Measurements from ENCODE around the gene MEIS2.

The MEIS2 gene

GRCh38 chr15:36884518-36884875, 215.9 kb downstream of the MEIS2 start:
- peaks cover 30% of the 10 kb centered on the region for H3K27me3 ChIP-seq (ENCODE audit: low read depth, low read length)

DNA sequence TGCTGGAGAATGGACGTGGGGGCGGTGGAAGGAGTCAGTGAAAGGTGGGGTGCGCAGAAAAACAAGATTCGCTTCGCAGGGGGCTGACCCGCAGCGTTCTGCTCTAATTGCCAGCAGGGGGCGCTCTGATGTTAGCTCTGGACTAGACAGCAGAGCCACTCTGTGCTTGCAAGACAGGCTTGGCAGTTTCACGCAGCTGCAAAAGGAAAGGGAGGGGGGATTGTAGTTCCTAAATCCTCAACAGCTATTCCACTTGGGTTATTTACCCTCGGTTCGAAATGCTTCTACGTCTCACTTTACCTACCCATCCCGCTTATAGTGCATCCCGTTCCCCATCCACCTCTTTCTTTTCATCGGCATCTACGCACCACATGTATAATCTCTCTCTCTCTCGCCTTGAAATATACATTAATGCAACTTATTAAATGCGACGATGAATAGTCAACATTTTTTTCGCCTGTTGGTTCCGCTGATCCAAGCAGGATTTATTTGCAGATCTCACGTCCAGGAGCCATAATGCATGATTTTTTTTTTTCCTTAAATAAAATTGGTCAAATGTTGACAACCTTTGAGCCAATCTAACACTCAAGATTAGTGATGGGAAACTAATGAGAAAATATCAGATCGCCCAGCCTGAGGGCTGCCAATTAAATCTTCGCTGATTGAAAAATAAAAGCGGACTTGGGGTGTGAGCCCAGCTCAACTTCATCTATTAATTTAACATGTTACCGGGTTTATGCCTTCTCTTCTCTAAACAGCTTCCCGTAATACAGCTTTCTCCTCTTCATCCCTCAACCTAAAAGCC, 216.4 kb downstream of the MEIS2 start:
- Histone ChIP-seq H3K4me1 (ENCODE audit: low read length) (peaks cover 5% of the 10 kb centered on the region; the same call in 1 of the 2 replicates), H3K36me3 (replicated peaks; ENCODE audit: low read depth, low read length) (no peaks in the 10 kb centered on the region), H3K79me2 (ENCODE audit: low read length) (no peaks in the 10 kb centered on the region), H3K4me3 (ENCODE audit: low read length) (no peak overlapping the region), H3K9me3 (ENCODE audit: insufficient read depth, low read length) (no peaks in the 10 kb centered on the region), H3K4me2 (ENCODE audit: low read length) (peak overlapping the region; percentile 21; the same call in 1 of the 2 replicates), H3K27ac (ENCODE audit: low read length) (no peak overlapping the region), H2AFZ (ENCODE audit: low read depth, low read length) (no peak overlapping the region), H3K27me3 (ENCODE audit: low read depth, low read length) (peaks cover 30% of the 10 kb centered on the region), H4K20me1 (ENCODE audit: insufficient read depth, low read length) (no peaks in the 10 kb centered on the region), H3K9ac (ENCODE audit: low read length) (no peak overlapping the region)
- TF ChIP-seq, protein P1, sequence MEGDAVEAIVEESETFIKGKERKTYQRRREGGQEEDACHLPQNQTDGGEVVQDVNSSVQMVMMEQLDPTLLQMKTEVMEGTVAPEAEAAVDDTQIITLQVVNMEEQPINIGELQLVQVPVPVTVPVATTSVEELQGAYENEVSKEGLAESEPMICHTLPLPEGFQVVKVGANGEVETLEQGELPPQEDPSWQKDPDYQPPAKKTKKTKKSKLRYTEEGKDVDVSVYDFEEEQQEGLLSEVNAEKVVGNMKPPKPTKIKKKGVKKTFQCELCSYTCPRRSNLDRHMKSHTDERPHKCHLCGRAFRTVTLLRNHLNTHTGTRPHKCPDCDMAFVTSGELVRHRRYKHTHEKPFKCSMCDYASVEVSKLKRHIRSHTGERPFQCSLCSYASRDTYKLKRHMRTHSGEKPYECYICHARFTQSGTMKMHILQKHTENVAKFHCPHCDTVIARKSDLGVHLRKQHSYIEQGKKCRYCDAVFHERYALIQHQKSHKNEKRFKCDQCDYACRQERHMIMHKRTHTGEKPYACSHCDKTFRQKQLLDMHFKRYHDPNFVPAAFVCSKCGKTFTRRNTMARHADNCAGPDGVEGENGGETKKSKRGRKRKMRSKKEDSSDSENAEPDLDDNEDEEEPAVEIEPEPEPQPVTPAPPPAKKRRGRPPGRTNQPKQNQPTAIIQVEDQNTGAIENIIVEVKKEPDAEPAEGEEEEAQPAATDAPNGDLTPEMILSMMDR (IDR thresholded peaks at IDR 0.05; ENCODE audit: low read depth, low read length), result peak; percentile 86
- TF ChIP-seq EZH2phosphoT487 (IDR thresholded peaks at IDR 0.05; ENCODE audit: low read depth), result no peak

More at GRCh38 chr15:36884518-36884875, 215.9 kb downstream of the MEIS2 start:
- no peak for TF ChIP-seq EZH2phosphoT487 (IDR thresholded peaks at IDR 0.05; ENCODE audit: low read depth)
- TF ChIP-seq, protein P1 (IDR thresholded peaks at IDR 0.05; ENCODE audit: low read depth, low read length), result no peak
- no peak overlapping the region for H3K9ac ChIP-seq (ENCODE audit: low read length)
- no peak overlapping the region for H3K4me3 ChIP-seq (ENCODE audit: low read length)
- H3K79me2 ChIP-seq (ENCODE audit: low read length), result no peaks in the 10 kb centered on the region
- no peaks in the 10 kb centered on the region for H3K36me3 ChIP-seq (replicated peaks; ENCODE audit: low read depth, low read length)
- no peak overlapping the region for H3K4me2 ChIP-seq (ENCODE audit: low read length)
- no peak overlapping the region for H2AFZ ChIP-seq (ENCODE audit: low read depth, low read length)
- H3K27ac ChIP-seq (ENCODE audit: low read length), result no peak overlapping the region
- H4K20me1 ChIP-seq (ENCODE audit: insufficient read depth, low read length), result no peaks in the 10 kb centered on the region
- H3K9me3 ChIP-seq (ENCODE audit: insufficient read depth, low read length), result no peaks in the 10 kb centered on the region
- H3K4me1 ChIP-seq (ENCODE audit: low read length), result peaks cover 5% of the 10 kb centered on the region; the same call in 1 of the 2 replicates

DNA sequence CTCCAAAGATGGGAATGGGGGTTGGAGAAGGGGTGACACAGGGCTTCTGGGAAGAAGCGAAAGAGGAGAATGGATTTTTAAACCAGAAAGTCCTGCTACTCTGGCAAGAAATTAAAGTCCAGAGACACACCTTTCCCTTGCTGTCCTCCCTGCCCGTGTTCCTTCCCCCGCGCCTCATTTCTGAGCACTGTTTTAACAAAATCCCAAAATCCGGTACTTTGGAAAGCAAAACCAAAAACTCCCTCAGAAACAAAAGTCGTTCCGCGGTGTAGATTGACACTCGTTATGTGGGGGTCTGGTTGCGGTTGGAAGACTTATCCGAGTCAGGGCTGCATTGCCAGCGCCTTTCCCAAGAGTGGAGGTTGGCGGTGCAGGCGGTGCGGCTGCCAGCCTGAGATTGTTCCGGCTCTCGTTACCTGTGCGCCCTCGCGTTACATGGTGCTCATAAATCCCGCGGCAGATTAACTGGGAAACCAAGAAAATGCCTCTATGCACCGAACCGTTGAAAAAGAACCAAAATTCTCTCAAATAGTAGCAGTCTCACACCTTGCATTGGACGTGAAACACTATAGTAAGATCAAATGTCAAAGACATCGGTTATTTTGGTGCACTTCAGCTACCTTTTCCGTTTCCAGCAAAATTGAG, 217.7 kb downstream of the MEIS2 start:
- H4K20me1 ChIP-seq (ENCODE audit: insufficient read depth, low read length), result no peaks in the 10 kb centered on the region
- H3K27me3 ChIP-seq (ENCODE audit: low read depth, low read length), result peaks cover 32% of the 10 kb centered on the region
- no peak for TF ChIP-seq EZH2phosphoT487 (IDR thresholded peaks at IDR 0.05; ENCODE audit: low read depth)
- TF ChIP-seq, protein P1 (IDR thresholded peaks at IDR 0.05; ENCODE audit: low read depth, low read length), result no peak
- no peak overlapping the region for H2AFZ ChIP-seq (ENCODE audit: low read depth, low read length)
- no peaks in the 10 kb centered on the region for H3K36me3 ChIP-seq (replicated peaks; ENCODE audit: low read depth, low read length)
- no peak overlapping the region for H3K9ac ChIP-seq (ENCODE audit: low read length)
- no peak overlapping the region for H3K27ac ChIP-seq (ENCODE audit: low read length)
- no peak overlapping the region for H3K4me3 ChIP-seq (ENCODE audit: low read length)
- H3K4me1 ChIP-seq (ENCODE audit: low read length), result peaks cover 5% of the 10 kb centered on the region; the same call in 1 of the 2 replicates
- no peak overlapping the region for H3K4me2 ChIP-seq (ENCODE audit: low read length)
- H3K9me3 ChIP-seq (ENCODE audit: insufficient read depth, low read length), result no peaks in the 10 kb centered on the region
- no peaks in the 10 kb centered on the region for H3K79me2 ChIP-seq (ENCODE audit: low read length)

DNA sequence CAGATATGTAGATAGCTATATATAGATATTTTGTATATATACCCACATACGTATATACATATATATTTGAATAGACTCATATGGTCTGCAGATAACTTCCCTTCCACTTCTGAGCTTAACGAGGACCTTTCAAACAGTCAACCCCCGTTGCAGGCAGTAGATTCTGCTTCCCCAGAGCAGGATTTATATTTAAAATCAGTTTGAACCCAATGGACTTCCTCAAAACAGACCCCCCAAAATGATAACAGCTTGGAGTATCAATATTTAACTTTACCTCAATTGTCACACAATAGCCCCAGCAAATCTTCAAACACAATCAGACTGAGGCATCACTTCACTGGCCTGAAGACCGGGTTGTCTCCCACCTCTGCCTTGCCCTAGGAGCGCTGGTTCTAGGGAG, 218.3 kb downstream of the MEIS2 start:
- Histone ChIP-seq H3K4me2 (ENCODE audit: low read length) (no peak overlapping the region), H4K20me1 (ENCODE audit: insufficient read depth, low read length) (no peaks in the 10 kb centered on the region), H3K9ac (ENCODE audit: low read length) (no peak overlapping the region), H3K36me3 (replicated peaks; ENCODE audit: low read depth, low read length) (no peaks in the 10 kb centered on the region), H3K4me1 (ENCODE audit: low read length) (peaks cover 5% of the 10 kb centered on the region; the same call in 1 of the 2 replicates), H3K9me3 (ENCODE audit: insufficient read depth, low read length) (no peaks in the 10 kb centered on the region), H2AFZ (ENCODE audit: low read depth, low read length) (no peak overlapping the region), H3K27ac (ENCODE audit: low read length) (no peak overlapping the region), H3K79me2 (ENCODE audit: low read length) (no peaks in the 10 kb centered on the region), H3K27me3 (ENCODE audit: low read depth, low read length) (peaks cover 34% of the 10 kb centered on the region), H3K4me3 (ENCODE audit: low read length) (no peak overlapping the region)
- no peak for TF ChIP-seq EZH2phosphoT487 (IDR thresholded peaks at IDR 0.05; ENCODE audit: low read depth)

All from OCI-LY3 (cell line).